ENCODE results near the gene ZNF511. TPM values are rescaled to one million over a fixed set of nuclear protein-coding genes. Genes with fewer than 3 reads are reported as not detected.

Gene ZNF511
- total RNA-seq, 1 donor from 2014 or later, result 23.7 TPM

GRCh38 chr10:133292919-133293809 lies 15.6 kb upstream of the ZNF511 start:
- peak in 1 of 2 donors; percentile 73 for DNase-seq (ENCODE audit: low read depth in 2 of 2)

DNA sequence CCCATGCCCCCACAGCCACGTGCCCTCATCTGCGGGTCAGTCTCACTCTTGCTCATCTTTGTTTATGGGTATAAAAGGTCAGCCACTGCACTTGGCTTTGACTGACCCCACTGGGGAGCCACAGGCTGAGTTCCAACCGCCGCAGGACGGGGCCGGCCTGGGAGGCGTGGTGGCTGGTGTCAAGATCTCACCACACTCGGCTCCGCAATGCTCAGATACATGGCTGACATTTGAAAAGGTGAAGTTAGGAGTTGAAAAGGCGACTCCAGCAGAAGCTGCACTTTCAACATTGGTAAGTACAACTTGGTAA lies 14.9 kb upstream of the ZNF511 start:
- DNase-seq (ENCODE audit: low read depth in 2 of 2), result no peak

GRCh38 chr10:133294189-133294588 lies 14.5 kb upstream of the ZNF511 start:
- DNase-seq (ENCODE audit: low read depth in 2 of 2), result no peak

DNA sequence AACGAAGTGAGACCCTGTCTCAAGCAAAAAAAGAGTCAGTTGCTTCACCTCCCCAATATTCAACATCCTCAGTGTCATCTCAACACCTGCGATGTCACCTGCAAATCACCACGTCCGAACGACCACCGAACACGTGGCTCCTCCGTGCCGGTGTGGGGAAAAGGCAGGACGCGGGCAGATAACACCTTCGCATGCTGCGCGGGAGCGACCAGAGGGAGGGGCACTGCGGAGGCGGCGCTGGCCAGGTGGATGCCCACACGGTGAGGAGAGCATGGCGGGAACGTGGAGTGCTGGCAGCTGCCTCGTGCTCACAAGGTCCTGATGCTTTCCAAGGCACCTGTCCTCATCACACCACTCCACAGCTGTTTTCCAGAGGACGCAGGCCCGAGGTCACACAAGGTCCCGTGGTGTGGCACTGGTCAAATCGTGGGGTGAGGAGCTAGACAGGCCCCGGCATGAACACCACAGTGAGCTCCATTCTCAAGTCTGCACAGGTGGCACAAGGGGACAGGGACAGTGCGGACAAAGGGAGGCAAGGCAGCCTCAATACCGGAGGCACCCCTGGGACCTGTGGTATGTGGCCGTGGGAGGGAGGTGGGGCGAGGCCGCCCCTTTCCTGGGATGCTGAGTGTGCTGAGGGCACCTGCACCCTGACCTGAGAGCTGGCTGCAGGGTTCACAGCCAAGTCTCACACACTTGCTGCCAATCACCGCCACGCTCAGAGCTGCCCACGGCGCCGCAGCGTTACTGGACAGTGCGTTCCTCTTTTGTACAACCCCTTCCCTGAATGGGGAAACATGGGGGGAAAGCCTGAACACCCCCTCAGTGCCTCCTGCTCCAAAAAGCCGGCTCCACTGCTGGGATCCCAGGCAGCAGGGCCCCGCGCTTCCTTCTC lies 13.0 kb upstream of the ZNF511 start:
- DNase-seq (ENCODE audit: low read depth in 2 of 2), result no peak

DNA sequence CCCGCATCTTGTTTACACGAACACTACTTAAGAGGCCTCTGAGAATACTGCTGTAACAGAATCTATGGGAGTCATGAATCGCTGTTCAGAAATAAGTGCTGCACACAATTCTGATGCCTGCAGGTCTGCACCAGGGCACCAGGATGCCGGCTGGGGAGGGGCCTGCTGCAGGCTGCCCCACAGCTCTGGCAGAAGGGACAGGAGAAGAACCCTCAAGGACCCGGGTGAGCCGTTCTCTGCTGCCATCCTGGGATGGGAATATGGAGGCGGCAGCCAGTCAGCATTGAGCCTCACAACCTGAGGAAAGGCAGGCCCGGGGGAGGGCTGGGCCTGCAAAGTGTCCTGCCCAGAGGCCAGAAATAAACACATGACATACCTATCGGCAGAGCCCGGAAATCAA lies 11.2 kb upstream of the ZNF511 start:
- DNase-seq (ENCODE audit: low read depth in 2 of 2), result no peak

- DNase-seq (ENCODE audit: low read depth in 2 of 2), result no peak
Observed at GRCh38 chr10:133298466-133298865, 10.2 kb upstream of the ZNF511 start.

DNA sequence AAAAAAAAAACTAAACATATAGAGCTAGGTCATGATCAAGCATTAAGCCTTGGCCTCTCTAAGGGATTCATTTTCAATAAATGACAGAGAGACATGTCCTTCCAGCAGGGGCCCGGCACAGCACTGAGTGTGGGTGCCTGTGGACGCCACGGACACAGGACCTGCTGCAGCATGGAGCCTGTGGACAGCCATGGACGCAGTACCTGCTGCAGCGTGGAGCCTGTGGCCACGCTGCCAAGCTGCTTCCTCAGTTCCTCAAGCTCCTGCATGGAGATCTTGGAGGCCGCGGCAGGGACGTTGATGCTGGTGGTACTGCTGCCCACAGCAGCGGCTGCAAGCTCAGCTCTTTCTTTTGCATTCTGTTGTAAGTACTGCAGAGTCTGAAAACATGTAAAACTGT lies 9.5 kb upstream of the ZNF511 start:
- DNase-seq (ENCODE audit: low read depth in 2 of 2), result no peak

DNA sequence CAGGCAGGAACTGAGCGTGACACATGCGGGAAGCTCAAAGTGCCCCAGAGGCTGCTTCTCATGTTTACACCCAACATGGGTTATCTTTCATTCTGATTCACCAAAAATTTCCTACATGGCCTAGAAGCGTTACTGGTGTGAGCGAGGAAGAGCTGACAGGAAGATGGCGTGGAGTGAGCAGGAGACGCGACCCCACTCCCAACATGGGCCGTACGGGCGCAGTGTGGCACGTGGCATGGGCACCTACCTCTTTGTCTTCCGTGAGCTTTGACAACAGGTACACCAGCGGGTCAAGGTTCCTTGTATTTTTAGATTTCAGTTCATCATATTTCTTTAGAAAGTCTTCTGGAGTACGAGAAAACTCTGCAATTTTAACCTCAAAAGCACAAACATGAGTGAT lies 9.0 kb upstream of the ZNF511 start:
- no peak for DNase-seq (ENCODE audit: low read depth in 2 of 2)

- DNase-seq (ENCODE audit: low read depth in 2 of 2), result no peak
Observed at GRCh38 chr10:133302230-133302629, 6.5 kb upstream of the ZNF511 start.

DNA sequence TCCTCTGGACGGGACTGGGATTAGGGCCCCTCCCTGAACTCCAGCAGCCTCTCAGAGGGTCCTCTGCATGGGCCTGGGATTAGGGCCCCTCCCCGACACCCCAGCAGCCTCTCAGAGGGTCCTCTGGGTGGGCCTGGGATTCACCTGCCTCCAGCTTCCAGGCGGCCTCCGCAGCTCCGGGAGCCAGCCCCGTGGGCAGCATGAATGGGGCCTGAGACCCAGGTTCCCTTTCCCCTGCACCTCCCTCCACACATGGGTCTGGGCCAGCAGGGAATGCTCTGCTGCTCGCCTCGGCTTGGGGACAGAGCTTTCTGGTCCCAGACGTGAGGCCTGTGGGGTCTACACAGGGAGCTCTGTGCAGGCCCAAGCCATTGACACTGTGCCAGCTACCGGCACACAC lies 5.5 kb upstream of the ZNF511 start:
- DNase-seq (ENCODE audit: low read depth in 2 of 2), result no peak

DNA sequence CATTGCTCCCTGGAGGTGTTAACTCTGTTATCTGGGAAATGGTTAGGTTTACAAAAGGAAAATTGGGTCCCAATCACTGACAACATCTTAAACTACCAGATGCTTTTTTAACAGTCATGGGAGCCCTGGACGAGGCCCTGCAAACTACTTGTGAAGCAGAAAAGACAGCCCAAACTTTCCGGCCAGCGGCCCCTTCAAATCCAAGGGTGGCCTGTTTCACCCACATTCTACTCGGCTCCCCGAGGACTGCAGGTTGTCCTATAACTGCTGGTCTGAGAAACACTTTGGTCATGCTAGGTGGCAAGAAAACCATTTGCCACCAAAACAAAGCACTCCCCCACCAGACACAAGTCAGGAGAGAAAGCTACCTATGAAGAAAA lies 2.6 kb upstream of the ZNF511 start:
- DNase-seq (ENCODE audit: low read depth in 2 of 2), result no peak

DNA sequence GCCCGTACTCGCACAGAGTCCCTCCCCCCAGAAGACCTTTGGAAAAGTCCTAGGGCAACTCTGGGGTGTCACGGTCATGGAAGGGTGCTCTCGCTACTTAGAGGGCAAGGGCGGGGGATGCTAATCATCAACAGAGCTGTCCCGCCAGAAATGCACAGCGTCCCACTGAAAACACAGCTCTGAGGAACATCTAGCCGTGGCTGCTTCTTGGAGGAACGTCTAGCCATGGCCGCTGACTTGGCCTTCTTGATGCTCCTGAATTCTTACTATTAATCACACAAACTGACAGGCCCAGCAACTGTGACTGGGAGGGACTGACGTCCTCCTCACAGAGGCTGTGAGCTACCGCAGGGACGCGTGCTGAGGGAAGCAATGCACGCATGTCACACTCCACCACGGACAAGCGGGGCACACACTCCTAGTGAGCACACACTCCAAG lies 1.8 kb upstream of the ZNF511 start:
- no peak for DNase-seq (ENCODE audit: low read depth in 2 of 2)

DNA sequence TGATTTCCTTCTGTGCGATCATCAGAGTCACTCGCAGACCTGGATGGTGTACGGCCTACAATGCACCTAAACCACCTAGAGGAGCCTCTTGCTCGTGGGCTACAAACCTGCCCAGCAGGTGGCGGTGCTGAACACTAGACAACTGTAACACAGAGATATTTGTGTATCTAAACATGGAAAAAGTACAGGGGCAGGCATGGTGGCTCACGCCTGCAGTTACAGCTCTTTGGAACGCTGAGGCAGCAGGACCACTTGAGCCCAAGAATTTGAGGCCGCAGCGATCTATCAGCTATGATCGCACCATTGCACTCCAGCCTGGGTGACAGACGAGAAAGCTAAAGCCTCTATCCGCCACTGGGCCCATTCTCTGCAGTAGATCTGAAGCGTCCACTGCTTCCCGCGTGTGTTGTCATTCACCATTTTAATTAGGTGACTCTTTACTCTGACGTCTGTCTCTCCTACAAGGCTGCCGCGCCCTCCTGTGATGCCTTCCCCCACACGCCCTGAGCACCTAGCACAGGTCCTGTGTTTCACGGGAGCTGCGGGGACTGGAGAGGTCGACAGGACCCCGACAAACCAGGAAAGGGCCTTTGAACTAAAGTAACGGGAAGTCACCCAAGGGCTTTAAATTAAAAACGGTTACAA lies 816 bp upstream of the ZNF511 start:
- DNase-seq (ENCODE audit: low read depth in 2 of 2), result peak; percentile 79 to 82

- DNase-seq (ENCODE audit: low read depth in 2 of 2), result peak; percentile 80 to 94
Observed at GRCh38 chr10:133309100-133309719, 496 bp downstream of the ZNF511 start.

DNA sequence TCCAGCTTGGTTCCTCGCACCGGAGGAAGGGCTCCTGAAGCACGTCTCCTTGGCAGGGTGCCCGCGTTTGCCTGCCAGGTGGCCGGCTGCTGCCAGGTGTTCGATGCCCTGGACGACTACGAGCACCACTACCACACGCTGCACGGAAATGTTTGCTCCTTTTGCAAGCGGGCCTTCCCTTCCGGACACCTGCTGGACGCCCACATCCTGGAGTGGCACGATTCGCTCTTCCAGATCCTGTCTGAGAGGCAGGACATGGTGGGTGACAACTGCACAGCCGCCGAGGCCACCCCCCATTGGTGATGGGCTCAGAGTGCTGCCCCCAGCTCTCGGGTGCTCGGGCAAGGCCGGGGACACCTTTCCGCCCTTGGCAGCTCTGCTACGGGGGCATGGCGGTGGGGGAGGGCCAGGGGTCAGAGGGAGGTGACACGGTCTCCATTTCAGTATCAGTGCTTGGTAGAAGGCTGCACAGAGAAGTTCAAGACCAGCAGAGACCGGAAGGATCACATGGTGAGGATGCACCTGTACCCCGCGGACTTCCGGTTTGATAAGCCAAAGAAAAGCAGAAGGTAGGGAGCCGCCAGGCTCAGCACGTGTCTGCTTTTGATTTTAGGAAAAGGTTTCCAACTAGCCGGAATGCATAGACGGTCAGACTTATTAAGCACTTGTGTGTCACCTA lies 1.1 kb downstream of the ZNF511 start:
- DNase-seq (ENCODE audit: low read depth in 2 of 2), result no peak

DNA sequence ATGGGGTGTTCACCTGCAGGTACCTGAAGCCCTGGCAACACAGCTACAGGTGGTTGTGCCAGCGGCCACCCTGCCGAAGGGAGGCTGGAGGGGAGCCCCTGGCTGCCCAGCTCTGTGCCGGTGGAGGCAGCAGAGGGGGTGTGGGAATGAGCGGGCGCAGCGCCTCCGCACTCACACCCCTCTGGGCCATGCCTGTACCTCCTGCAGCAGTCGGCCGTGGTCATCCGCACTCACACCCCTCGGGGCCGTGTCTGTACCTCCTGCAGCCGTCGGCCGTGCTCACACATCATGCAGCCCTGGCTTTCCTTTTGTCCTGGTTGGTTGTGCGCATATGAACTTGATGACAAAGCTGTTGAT lies 1.7 kb downstream of the ZNF511 start:
- no peak for DNase-seq (ENCODE audit: low read depth in 2 of 2)

DNA sequence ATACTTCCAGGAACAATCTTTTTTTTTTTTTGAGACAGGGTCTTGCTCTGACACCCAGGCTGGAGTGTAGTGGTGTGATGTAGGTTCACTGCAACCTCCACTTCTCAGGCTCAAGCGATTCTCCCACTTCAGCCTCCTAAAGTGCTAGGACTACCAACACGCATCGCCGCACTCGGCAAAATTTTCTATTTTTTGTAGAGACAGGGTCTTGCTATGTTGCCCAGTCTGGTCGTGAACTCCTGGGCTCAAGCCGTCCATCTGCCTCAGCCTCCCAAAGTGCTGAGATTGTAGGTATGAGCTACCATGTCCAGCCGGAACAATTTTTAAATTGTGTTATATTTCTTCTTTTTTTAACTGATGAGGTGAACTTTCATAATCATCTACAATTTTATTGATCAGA lies 2.1 kb downstream of the ZNF511 start:
- no peak for DNase-seq (ENCODE audit: low read depth in 2 of 2)

- no peak for DNase-seq (ENCODE audit: low read depth in 2 of 2)
Observed at GRCh38 chr10:133311570-133311969, 2.9 kb downstream of the ZNF511 start.

DNA sequence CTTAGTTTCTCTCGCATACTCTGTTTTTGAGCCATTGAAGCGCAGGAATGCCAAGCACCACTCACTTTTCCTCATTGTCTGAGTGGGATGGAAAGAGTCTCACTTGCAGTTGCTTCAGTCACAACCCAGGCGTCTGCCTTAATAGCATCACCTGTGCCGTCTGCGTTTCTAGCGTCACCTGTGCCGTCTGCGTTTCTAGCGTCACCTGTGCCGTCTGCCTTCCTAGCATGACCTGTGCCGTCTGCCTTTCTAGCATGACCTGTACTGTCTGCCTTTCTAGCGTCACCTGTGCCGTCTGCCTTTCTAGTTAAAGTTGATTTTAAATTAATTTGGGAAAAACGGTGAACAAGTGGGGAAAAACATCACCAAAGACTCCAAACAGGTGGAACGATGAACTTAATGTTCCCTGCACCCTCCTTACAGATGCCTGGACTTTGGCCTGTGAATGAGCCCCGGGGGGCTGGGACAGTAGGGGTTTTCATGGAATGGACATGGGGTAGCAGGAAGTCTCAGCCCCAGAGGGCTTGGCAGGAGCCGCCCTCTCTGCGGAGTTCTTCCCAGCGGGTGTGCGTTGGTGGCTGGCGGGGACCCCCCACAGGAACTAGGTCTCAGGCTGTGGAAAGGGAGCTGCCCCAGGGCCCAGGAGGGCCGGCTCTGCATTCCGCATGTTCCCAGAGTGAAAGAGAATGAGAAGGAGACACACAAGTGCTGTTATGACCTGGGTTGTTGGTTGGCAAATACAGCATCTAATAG lies 3.5 kb downstream of the ZNF511 start:
- no peak for DNase-seq (ENCODE audit: low read depth in 2 of 2)

DNA sequence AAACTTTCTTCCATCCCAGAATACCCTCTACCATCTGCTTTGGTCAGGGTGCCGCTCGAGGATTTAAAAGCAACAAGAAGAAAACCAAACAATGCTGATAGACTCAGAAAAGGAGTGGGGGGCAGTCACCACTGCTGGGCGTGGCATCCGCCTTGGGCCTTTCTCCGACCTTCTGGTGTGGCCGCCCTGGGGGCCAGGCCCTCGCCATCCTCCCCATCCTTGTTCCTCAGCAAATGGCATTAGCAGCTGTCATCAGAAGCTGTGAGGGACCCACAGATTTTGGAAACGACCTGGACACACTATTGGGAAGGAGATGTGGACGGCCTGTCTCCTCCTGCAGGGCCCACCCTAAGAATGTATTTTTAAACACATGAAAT lies 4.0 kb downstream of the ZNF511 start:
- no peak for DNase-seq (ENCODE audit: low read depth in 2 of 2)

GRCh38 chr10:133313192-133313591 lies 4.5 kb downstream of the ZNF511 start:
- DNase-seq (ENCODE audit: low read depth in 2 of 2), result no peak
